Mesothelial cell of epicardium (in vitro differentiated cells): ENCODE data around the gene ASTN2. TPM values are rescaled to one million over a fixed set of nuclear protein-coding genes. Genes with fewer than 3 reads are reported as not detected.

Source experiments
- DNase-seq, 2 experiments: peaks; one replicate each; pipeline ENCODE4 v3.0.0; 2021; ENCODE audit warnings: low spot score in 2 of 2; ENCODE audit not compliant: unreplicated experiment in 2 of 2
- H3K27ac Mint-ChIP-seq: 2 replicates; pipeline ENCODE4 v1.8.0; 2021; ENCODE audit warnings: mixed read lengths
- H3K27me3 Mint-ChIP-seq: 2 replicates; pipeline ENCODE4 v1.8.0; 2021; ENCODE audit warnings: low read depth, mixed read lengths
- H3K36me3 Mint-ChIP-seq: 2 replicates; pipeline ENCODE4 v1.8.0; 2021; ENCODE audit warnings: mixed read lengths
- H3K4me1 Mint-ChIP-seq: 2 replicates; pipeline ENCODE4 v1.8.0; 2021; ENCODE audit warnings: mixed read lengths
- H3K4me3 Mint-ChIP-seq: 2 replicates; pipeline ENCODE4 v1.8.0; 2021; ENCODE audit warnings: mild to moderate bottlenecking, moderate library complexity, mixed read lengths
- H3K9me3 Mint-ChIP-seq: 2 replicates; pipeline ENCODE4 v1.8.0; 2021; ENCODE audit warnings: mixed read lengths
- total RNA-seq: library from RNA; stranded (reverse); gene quantifications from 3 replicates; pipeline ENCODE4 v1.2.1, GENCODE V29; 2021
- TF ChIP-seq, protein P1 (sequence below): fragments of 200-600 bp; sonication (generic); IDR thresholded peaks from one replicate; pipeline ENCODE4 v1.5.0; 2021; ENCODE audit warnings: antibody characterized with exemption; ENCODE audit not compliant: unreplicated experiment

Gene ASTN2
- total RNA-seq, 1 donor from 2014 or later, result 12.2 TPM

DNA sequence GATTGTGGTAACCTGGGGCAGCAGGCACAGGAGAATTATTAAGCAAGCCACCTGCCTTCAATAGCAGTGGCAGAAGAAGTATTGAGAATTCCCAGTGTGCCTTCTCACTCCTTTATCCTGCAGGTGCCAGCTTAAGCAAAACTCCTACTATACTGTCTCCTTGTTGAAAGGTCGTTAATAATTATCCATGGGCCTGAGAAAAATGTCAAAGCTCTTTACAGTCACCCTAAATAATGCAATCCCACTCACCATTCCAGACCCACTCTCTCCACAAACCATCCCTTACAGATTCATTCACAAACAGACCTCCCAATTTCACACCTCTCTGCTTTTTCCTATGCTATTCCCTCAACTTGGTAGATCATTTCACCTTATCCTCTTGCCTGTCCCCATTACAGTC is 889.2 kb downstream of the ASTN2 start:
- Mint-ChIP-seq H3K27me3 (no peaks in the 10 kb centered on the region), H3K4me3 (no peak overlapping the region), H3K27ac (no peak overlapping the region), H3K9me3 (peaks cover 30% of the 10 kb centered on the region), H3K4me1 (no peaks in the 10 kb centered on the region), H3K36me3 (peaks cover 2% of the 10 kb centered on the region)
- DNase-seq, result no peak
- TF ChIP-seq, protein P1, sequence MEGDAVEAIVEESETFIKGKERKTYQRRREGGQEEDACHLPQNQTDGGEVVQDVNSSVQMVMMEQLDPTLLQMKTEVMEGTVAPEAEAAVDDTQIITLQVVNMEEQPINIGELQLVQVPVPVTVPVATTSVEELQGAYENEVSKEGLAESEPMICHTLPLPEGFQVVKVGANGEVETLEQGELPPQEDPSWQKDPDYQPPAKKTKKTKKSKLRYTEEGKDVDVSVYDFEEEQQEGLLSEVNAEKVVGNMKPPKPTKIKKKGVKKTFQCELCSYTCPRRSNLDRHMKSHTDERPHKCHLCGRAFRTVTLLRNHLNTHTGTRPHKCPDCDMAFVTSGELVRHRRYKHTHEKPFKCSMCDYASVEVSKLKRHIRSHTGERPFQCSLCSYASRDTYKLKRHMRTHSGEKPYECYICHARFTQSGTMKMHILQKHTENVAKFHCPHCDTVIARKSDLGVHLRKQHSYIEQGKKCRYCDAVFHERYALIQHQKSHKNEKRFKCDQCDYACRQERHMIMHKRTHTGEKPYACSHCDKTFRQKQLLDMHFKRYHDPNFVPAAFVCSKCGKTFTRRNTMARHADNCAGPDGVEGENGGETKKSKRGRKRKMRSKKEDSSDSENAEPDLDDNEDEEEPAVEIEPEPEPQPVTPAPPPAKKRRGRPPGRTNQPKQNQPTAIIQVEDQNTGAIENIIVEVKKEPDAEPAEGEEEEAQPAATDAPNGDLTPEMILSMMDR, result no peak

DNA sequence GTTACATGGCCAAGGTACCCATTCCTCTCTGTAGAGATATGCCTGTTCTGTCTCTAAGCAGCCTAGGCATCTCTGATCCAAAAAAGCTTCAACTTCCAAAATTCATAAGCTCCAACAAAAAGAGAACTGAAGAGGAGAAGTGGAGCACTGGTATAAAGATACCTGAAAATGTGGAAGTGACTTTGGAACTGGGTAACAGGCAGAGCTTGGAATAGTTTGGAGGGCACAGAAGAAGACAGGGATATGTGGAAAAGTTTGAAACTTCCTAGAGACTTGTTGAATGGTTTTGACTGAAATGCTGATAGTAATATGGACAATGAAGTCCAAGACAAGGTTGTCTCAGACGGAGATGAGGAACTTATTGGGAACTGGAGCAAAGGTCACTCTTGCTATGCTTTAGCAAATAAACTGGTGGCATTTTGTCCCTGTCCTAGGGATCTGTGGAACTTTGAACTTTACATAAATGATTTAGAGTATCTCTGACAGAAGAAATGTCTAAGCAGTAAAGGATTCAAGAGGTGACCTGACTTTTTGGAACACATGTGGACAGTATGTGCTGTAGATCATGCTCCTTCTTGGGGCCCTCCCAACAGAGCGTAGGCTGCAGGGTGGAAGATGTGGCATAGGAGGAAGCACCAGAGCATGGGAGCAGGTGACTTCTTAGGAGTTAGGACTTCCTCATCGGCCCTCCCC is 889.9 kb downstream of the ASTN2 start:
- Mint-ChIP-seq H3K27me3 (no peaks in the 10 kb centered on the region), H3K4me1 (no peaks in the 10 kb centered on the region)

DNA sequence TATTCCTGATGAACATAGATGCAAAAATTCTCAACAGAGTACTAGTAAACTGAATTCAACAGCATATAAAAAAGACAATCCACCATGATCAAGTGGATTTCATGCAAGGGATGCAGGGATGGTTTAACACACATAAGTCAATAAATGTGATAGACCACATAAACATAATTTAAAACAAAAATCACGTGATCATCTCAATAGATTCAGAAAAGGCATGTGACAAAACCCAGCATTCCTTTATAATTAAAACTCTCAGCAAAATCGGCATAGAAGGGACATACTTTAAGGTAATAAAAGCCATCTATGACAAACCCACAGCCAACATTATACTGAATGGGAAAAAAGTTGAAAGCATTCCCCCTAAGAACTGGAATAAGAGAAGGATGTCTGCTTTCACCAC is 894.6 kb downstream of the ASTN2 start:
- peaks cover 52% of the 10 kb centered on the region for H3K9me3 Mint-ChIP-seq
- no peaks in the 10 kb centered on the region for H3K27me3 Mint-ChIP-seq
- H3K27ac Mint-ChIP-seq, result no peak overlapping the region
- no peak for DNase-seq
- no peaks in the 10 kb centered on the region for H3K4me1 Mint-ChIP-seq
- no peak overlapping the region for H3K4me3 Mint-ChIP-seq
- H3K36me3 Mint-ChIP-seq, result peaks cover under 1% of the 10 kb centered on the region
- TF ChIP-seq, protein P1, result no peak

More for the DNA sequence above, 889.9 kb downstream of the ASTN2 start:
- TF ChIP-seq, protein P1, result no peak
- Mint-ChIP-seq H3K27ac (no peak overlapping the region), H3K36me3 (peaks cover 2% of the 10 kb centered on the region), H3K4me3 (no peak overlapping the region), H3K9me3 (peaks cover 37% of the 10 kb centered on the region)
- DNase-seq, result no peak

DNA sequence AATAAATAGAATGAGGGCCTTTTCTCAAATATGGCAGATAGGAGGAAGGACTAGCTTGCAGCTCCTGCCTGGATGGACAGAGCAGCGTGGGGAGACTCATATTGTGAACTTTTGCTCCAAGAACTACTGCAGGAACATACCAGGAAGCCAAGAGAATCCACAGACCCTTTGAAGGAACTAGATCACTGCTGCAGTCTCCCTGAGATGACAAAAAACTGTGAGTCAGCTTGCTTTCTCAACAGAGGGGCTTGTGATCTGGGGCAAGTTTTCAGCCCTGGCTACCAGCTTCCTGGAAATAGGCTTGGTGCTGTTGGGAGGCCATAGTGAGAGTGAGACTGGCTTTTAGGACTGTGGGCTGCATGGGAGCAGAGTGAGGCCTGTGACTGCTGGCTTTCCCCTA is 898.4 kb downstream of the ASTN2 start:
- TF ChIP-seq, protein P1, result no peak
- Mint-ChIP-seq H3K4me1 (no peaks in the 10 kb centered on the region), H3K9me3 (peaks cover 68% of the 10 kb centered on the region)

DNA sequence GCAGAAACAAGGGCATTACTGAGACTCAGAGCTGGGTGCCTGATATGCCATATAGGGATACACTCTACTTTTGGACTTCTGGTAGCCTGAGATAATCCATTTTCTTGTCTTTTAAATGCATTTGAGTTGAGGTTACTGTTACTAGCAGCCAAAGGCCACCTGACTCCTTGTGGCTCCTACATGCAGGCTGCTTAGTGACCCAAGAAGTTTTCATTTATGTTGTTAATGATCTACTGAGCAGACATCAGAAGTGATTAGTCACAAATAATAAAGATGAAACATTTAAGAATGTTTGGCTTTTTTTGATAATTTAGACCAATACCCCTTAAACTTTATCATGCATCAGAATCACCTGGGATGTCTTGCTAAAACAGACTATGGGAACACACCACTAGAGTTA is 899.3 kb downstream of the ASTN2 start:
- Mint-ChIP-seq H3K4me3 (no peak overlapping the region), H3K36me3 (peaks cover 3% of the 10 kb centered on the region), H3K27me3 (no peaks in the 10 kb centered on the region), H3K9me3 (peaks cover 61% of the 10 kb centered on the region), H3K4me1 (no peaks in the 10 kb centered on the region), H3K27ac (no peak overlapping the region)
- TF ChIP-seq, protein P1, result no peak
- DNase-seq, result no peak

More for the DNA sequence above, 898.4 kb downstream of the ASTN2 start:
- Mint-ChIP-seq H3K4me3 (no peak overlapping the region), H3K27ac (no peak overlapping the region), H3K27me3 (no peaks in the 10 kb centered on the region), H3K36me3 (peaks cover 3% of the 10 kb centered on the region)
- no peak for DNase-seq
